Dedifferentiated amniotic fluid mesenchymal stem cell (primary cell): ENCODE results near the gene NKX2-2.

Source experiments
- DNase-seq: peaks from one replicate; pipeline ENCODE4 v3.0.0-alpha.2; 2016; ENCODE audit errors: extremely low spot score

Gene NKX2-2

DNA sequence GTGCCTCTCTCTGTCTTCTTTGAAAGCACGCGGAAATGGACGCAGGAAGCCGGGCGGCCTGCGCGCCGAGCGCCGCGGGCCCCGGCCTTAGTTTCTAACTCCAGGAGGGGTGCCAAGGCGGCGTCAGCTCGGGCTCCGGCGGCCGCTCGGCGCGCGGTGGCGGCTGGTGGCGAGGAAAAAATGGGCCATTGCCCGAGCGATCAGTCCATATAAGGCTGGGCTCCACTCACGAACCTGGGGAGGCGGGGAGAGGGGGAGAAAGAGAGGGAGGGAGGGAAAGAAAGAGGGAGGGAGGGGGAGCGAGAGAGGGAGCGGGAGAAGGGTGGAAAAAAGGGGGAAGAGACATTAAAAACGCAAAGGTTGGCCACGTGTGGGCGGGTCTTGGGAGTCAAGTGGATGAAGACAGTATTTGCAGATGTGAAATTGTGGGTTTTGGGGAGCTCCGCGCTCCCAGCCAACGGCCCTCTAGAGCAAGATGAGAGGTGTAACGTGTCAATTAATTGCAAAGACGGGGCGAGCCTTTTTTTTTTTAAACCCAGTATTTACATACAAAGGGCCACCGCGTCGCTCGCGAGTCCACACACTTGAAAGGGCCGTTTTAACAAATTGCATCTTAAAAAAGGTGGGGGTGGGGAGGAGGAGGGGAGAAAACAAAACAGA is at the start of gene NKX2-2:
TSS of gene NKX2-2 (minus strand) at position 184 of the 660 bp plus-strand sequence. CDS start 395 bp downstream, outside the sequence.
- DNase-seq: no peak

DNA sequence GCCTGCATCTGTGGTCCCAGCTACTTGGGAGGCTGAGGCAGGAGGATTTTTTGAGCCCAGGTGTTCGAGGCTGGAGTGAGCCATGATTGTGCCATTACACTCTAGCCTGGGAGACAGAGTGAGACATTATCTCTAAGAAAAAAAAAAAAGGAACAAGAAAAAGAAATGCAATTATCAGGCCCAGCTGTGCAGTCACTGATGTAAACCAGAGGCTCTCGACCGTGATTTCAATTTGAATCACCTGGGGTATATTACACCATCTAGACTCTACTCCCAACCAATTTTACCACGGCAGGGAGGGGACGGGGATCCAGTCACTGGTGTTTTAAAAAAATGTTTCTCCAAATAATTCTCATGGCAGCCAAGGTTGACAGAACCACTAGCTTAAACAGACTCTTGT is 48.8 kb upstream of the NKX2-2 start:
- no peak for DNase-seq

DNA sequence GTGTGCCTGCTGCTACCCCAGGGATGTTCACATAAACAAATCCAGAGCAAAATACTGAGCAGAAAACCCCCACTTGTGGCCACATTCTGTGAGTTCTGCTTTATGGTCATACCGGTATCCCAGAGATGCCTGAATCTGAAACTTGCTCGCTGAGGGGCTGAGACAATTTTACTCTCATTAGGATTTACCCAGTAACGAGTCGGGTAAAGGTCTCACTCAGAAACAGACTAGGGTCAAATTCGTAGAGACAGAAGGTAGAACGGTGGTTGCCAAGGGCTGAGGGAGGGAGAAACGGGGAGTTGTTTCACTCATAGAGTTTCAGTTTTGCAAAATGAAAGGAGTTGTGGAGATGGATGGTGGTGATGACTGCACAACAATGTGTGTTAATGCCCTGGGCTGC is 45.4 kb upstream of the NKX2-2 start:
- no peak for DNase-seq

DNA sequence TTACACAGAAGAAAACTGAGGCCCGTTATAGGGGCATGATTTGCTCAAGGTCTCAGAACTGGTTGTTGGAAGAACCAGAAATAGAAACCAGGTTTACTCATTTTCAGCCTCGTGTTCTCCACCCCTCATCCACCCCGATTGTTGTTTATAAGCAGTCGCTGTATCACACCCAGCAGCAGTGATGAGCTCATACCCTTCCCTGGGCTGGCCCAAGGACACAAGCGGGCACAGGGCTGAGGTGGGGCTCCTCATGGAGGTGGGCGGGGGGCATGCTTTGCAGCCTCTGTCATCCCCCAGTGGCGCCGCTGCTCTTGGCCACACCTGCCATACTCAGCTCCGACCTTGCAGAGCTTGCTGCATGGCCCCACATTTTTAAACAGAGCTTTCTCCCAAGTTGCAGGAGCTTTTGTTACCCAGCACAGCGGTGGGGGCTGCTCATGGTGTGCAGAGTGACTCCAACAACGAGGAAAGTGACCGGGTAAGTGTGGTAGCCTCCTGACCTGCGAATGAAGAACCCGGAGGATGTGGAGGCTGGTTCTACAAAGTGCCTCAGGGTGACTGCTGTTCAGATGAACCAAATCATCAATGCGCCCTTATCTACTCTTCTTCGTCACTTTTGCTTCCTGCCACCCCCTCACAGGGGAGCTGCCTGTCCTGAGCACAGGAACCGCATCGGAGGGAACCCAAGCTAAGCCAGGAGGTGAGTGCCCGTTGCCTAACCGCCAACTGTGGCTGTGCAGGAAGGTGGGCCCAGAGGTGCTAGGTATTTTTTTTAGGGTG is 43.6 kb upstream of the NKX2-2 start:
- DNase-seq: no peak

DNA sequence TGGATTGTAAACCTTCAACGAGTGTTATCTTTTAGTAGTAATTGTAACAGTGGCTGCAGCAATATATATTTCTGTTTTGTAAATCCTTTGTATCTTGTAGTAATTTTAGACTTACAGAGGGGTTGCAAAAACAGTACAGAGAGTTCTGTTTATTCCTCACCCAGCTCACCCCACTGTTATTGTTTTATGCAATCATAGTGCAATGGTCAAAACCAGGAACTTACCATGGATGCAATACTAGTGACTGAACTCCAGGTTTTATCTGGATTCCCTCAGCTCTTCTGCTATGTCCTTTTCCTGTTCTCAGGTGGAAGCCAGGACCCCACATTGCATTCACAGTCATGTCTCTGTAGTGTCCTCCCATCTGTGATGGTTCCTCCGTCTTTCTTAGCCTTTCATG is 42.5 kb upstream of the NKX2-2 start:
- no peak for DNase-seq

DNA sequence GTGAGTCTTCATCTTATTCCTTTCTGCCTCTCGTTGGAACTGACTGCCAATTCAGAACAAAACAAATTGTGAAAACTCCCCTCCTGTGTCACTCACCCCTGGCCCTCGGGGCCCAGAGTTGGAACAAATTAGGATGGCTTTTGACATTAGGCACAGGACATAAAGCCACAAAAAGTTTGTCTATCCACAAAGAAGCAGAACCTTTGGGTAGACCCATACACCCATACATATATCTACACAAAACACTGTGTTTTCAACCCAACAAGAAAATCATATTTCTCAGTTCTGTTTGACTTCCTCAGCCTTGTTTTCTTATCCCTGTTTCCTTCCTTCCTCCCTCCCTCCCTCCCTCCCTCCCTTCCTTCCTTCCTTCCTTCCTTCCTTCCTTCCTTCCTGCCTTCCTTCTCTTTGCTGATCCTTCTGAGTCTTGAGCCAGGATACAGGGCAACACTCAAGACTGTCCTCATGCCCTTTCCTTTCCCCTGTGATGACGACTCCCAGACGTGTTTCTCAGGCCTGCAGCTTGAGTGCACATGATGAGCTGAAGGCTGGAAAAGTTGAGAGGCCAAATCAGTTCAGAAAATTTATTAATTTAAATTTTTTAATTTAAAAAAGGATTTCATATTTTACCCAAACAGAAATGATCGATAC is 41.7 kb upstream of the NKX2-2 start:
- DNase-seq: no peak

DNA sequence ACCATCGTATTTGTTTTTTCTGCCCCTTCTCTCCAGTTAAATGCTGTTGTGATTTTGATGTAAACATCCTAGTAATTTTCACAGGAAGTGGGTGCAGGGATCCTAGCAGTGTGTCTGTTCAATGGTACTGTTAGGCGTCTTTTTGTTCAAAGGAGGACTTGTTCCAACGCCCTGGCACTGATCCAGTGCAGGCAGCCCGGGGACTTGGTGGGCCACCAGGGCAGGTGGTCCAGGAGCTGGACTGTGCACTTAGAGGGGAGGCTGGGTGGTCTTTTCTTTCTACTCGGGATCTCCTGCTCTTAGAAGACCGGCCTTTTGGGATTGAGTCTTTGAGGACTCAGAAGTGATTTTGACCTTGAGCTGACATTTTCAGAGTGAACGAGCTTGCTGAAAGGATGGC is 41.1 kb upstream of the NKX2-2 start:
- no peak for DNase-seq

DNA sequence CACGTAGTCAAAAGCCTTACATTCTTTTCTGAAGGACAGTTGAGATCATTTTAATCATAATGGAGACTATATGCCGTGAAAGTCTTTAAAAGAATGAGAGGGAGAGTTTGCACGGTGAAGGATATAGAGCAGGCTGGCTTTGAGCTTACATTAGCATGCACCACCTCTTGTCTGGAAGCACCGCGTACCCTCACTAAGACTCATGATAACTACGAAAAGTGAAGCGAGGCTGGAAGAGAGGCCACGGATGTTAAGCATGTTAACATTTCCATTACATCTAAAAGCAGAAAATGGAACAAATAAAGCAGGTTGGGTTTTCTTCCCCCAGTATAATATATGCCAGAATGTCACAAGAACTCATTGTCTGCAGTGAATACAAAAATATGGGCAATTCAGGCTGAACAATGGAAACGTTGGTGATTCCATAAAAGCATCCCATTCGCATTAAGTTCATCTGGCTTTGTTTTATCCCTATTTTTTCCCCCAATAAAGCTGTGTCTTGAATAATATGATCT is 40.6 kb upstream of the NKX2-2 start:
- no peak for DNase-seq

DNA sequence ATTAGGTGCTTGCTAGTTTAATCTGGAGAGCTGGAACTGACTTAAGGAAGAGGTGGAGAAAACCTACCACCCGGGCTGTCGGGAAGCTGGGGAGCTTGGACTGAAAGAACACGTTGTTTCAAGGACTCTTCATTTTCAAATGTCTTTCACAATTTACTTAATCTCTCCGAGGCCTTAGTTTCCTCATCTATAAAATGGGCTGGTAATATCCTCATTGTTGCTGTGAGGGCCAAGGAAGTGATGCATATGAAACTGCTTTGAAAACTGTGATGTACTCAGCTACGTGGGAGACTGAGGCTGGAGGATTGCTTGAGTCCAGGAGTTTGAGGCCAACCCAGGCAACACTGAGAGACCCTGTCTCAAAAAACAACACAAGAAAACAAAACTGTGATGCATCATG is 36.7 kb upstream of the NKX2-2 start:
- no peak for DNase-seq

DNA sequence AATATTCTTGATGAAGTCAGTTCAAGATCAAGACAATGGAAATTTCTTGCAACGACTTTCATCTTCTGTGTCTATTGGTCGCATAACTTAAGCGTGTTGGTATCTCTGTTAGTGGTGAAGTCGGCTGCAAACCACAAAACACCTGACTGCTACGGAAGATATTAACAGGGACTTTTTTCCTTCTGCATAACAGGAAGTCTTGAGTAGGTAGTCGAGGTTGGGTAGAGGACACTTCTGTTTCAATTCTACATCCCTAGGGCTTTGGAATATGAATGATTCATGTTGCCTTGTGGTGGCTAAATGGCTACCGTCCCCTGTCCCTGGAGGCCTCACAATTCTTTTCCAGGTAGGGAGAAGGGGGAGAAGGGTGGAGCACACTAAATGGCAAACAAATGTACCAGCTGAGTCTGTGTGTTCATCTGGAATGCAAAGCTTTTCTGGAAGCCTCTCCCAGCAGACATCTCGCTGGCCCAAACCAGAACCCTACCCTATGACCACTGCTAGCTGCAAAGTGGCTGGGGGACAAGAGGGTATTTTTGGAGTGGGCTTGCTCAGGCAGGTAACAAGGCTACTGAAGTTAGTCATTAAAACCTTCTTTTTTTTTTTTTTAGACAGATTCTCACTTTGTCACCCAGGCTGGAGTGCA is 34.6 kb upstream of the NKX2-2 start:
- DNase-seq: no peak

DNA sequence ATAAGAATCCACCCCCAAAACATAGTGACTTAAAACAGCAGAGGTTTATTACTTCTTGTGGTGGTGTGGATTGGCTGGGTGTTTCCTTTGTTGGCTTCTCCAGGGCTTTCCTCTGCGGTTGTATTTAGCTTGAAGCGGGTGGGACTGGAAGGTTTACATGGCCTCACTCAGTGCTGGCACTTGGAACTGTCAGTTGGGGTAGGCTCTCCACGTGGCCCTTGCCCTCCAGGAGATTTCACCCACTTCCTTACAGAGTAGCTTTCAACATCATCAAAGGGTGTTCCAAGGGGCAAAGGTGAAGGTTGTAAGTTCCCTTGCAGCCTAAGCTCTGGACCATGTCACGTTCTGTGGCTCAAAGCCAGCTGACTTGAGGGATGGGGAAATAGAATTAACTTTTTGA is 32.5 kb upstream of the NKX2-2 start:
- DNase-seq: no peak

DNA sequence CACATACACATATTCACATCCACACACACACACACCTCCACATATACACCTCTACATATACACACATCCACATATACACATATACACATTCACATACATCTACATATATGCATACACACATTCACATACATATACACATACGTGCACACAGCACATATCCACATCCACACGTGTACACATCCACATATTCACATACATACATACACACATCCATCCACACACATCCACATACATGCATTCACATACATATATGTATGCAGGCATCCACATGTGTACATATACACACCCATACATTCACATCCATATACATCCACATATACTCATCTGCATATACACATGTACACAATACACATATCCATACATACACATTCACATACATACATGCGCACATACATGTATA is 25.6 kb upstream of the NKX2-2 start:
- no peak for DNase-seq

DNA sequence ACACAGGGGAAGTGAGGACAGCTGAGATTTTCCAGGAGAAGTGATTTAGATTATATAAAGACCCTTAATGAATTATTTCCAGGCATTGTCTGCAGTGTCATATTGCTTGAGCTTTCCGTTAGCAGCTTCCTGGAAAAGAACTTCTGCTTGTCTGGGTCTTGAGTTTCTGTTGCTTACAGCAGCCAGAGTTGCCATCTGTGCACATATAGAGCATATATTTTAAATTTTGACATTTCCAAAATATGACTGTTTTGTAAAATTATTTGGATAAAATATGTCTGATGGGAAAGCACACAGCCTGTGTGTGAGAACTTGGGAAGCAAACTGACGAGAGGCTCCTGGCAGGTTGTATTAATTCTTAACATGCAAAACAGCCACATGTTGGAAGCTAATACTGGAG is 21.0 kb upstream of the NKX2-2 start:
- no peak for DNase-seq

DNA sequence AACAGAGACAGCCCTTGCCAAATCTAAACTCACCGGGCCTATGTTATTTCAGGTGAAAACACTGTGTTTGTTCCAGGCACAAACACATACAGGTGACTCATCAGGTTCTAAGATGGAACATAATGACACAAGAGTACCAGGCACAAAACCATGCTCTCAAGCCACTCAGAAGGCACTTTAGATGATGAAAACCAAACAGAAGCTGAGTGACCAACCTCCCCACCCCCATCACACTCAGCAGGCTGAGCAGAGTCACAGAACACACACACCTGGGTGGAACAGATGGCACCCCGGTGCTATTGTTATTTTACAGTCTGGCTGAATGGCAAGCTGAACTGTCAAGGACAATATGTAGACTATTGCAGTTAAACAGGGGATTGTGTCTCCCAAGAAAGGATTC is 20.6 kb upstream of the NKX2-2 start:
- no peak for DNase-seq

DNA sequence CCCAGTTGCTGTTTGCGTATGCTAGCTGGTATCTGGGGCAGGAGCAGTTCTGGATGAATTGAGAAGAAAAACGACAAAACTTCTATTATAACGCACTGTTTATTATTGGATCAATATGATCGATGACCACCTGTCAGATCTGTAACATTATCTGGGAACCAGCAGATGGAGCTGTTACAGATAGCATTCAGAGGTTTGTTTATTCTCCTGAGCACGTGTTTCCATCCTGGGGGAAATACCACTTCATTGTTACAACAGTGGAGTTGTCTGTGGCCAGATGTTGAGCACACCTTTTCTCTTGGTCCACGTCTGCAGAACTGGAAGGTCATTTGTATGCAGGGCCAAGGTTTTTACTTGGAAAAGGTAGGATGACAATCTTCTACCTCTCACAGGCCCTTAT is 16.0 kb upstream of the NKX2-2 start:
- no peak for DNase-seq

DNA sequence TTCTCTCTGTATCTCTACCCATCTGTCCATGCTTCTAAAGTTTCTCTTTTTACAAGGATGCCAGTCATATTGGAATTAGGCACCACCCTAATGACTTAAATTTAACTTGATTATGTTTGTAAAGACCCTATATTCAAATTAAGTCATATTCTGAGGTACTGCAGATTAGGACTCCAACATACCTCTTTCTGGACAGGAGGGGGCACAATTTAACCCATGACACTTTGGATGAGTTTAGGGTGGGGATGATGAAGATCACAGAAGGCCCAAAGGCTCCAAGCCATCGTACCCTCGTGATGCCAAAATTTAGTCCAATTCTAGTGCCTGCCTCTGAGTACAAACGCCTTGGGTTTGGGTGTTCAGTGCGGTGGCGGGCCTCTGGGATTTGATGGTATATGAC is 15.0 kb upstream of the NKX2-2 start:
- DNase-seq: no peak

DNA sequence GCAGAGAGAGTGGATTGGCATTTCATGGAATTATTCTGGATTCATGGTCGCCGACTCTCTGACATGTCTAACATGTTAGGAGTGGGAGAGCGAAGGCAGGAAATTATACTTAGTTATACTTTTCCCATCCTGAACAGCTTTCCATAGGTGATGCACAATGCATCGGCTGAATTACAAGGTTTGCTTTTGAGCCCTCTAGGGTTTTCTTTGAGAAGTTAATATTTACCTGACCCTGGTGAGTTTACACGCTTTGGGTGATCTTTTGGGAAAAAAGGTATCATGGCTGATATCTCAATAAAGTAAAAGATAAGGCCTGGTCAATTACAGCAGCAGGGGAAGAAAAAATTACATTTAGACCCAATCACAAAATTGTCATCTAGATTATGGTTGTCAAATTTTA is 14.0 kb upstream of the NKX2-2 start:
- DNase-seq: no peak

DNA sequence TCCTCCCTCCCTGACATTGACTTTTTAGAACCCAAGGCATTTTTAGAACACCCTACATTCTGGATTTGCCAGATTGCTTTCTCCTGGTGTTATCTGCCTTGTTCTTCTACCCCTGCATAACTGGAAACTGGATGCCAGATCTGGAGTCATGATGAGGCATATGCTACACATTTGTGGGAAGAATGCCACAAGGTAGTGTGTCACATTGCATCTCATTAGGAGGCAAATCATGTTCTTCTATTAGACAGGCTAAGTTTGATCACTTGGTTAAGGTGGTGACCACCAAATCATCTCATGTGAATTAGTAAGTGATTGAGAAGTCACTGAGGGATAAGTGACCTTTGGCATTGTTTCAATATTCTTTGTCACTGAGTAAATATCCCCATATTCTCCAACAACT is 12.9 kb upstream of the NKX2-2 start:
- no peak for DNase-seq

DNA sequence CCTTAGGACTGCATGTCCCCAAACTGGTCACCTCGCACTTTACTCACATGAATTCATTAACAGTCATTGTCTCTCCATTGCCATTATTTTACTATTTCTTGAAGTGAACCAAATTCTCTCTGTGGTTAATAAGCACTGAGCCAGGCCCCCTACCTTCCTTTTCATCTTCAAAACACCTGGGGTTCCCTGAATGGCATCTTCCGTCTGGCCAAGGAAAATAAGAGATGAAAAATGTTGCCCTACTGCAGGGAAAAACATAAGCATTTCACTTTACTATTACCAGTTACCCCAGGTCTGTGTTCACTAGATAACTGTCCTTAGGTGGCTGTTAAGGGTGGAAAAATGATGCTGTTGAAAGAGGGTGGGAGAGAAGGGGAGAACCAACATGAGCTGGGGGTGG is 10.0 kb upstream of the NKX2-2 start:
- no peak for DNase-seq

DNA sequence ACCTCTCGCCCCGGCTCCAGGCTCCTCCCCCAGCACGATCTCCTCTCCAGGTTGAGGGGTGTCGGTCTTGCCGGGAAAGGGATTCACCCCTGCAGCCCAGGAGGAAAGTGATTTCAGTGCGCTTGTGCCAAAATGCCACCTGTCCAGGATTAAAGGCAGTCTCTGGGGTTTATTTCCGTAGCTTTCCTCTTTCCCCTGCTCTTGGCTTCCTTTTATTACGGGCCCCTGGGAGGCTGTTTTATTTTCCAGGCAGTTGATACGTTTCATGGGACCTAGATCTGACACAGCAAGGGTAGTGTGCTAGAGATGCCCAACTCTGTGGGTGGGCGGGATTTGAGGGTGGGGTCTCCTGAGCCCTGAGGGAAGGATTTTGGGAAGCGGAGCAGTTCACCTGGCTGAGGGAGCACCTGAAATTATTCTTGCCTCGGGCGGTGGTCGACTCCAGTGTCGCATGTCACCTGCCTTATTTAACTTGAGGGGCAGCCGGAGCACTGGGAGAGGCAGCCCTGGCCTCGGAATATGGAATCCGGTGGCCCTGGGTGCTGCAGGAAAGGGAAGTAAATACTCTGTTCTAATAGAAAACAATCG is 9.5 kb upstream of the NKX2-2 start:
- no peak for DNase-seq

DNA sequence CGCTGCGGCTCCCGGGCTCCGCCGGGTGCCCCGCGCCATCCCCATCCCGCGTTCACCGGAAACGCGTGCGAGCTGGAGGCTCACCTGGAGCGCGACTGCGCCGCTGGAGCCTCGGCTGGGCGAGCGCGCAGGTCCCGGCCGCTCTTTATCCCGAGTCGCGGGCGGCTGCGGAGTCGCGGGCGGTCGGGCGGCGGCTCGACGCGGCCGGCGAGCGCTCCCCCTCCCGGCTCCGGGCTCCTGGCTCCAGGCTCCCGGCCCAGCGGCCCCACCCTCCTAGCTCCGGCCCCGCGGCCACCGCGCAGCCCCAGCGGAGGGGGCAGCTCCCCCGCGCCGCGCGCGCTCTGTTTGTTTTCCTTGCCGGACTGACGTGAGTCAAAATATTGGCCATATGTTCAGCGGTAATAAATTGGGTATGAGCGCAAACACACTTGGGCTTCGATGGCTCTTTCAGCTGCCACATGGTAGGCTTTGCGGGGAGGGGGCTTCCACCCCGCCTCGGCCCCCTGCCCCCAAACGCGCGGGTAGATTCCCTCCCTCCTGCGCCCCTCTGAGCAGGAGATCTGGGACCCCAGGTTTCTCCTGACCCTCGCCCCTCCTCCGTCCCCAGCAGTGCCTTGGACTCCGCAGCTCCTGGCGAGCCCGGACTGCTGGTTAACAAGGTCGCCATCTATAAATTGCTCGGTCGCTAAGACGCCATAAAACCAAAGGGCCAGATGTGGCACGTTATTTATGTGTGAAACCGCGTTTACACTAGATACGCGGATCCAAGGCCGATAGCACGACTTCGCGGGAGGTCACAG is 8.8 kb upstream of the NKX2-2 start:
- DNase-seq: no peak
